Spleen (tissue), 7 donors: ENCODE measurements around the gene DBNDD1.

Experiments used
- POLR2A ChIP-seq, 3 donors: fragments of 450-650 bp; IDR thresholded peaks; one replicate each; pipeline ENCODE4 v1.5.1; 2017; ENCODE audit warnings: antibody characterized with exemption in 3 of 3, mild to moderate bottlenecking in 1 of 3
- TF ChIP-seq, protein P1 (sequence below), 11 experiments: fragments of 200-600 bp in 7 of 11; fragments of 450-650 bp in 4 of 11; sonication (generic) in 4 of 11; IDR thresholded peaks in 8 of 11; conservative IDR thresholded peaks in 3 of 11; 1 replicate in 7 of 11; 2 replicates in 4 of 11; pipeline versions ENCODE4 v1.4.0 to v1.8.0; 2016 to 2021; ENCODE audit warnings: antibody characterized with exemption in 11 of 11, inconsistent platforms in 4 of 11, mild to moderate bottlenecking in 1 of 11
- donor health status: DM: no; HTN: no; CAD: no; lungs with moderate emphysema.
- donor health status: DM: no; HTN: no; CAD: no.
- donor health status: DM: no; HTN: no; CAD: no.

DNA sequence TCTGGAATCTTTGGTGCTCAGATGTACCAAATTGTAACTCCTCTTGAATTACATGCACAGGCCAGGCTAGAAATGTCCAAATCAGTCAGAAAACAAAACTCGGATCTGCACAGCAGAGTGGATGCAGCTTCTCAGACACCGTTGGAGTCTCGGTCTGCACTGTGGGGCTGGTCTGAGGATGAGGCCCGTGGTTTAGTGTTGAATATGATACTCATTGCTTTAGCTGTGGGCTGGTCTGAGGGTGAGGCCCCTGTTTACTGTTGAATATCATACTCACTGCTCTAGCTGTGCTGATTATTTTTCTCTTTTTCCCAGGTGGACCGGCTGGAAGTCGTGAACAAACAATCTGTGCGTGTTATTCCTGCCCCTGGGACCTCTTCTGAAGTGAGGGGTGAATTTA, 35.0 kb downstream of the DBNDD1 start:
- no peak for TF ChIP-seq POLR2A (IDR thresholded peaks at IDR 0.05)
- TF ChIP-seq, protein P1, sequence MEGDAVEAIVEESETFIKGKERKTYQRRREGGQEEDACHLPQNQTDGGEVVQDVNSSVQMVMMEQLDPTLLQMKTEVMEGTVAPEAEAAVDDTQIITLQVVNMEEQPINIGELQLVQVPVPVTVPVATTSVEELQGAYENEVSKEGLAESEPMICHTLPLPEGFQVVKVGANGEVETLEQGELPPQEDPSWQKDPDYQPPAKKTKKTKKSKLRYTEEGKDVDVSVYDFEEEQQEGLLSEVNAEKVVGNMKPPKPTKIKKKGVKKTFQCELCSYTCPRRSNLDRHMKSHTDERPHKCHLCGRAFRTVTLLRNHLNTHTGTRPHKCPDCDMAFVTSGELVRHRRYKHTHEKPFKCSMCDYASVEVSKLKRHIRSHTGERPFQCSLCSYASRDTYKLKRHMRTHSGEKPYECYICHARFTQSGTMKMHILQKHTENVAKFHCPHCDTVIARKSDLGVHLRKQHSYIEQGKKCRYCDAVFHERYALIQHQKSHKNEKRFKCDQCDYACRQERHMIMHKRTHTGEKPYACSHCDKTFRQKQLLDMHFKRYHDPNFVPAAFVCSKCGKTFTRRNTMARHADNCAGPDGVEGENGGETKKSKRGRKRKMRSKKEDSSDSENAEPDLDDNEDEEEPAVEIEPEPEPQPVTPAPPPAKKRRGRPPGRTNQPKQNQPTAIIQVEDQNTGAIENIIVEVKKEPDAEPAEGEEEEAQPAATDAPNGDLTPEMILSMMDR (IDR thresholded peaks at IDR 0.05 in 8 of 11, conservative IDR thresholded peaks at IDR 0.05 in 3 of 11), result no peak
